Ectodermal cell (in vitro differentiated cells): Measurements from ENCODE around the gene FBF1. TPM values are rescaled to one million over a fixed set of nuclear protein-coding genes. Genes with fewer than 3 reads are reported as not detected.

Experiments used
- H3K27ac ChIP-seq: 2 replicates; pipeline ENCODE4 v1.7.0; 2013; ENCODE audit warnings: mild to moderate bottlenecking, low read depth, low read length; ENCODE audit not compliant: insufficient read depth, poor library complexity, severe bottlenecking
- H3K27me3 ChIP-seq: 2 replicates; pipeline ENCODE4 v1.7.0; 2013; ENCODE audit warnings: mild to moderate bottlenecking, low read length; ENCODE audit not compliant: insufficient read depth, control insufficient read depth, poor library complexity, severe bottlenecking
- H3K36me3 ChIP-seq: one replicate; pipeline ENCODE4 v1.7.0; 2013; ENCODE audit warnings: low read length; ENCODE audit not compliant: control insufficient read depth, insufficient read depth
- H3K4me1 ChIP-seq: one replicate; pipeline ENCODE4 v1.7.0; 2013; ENCODE audit warnings: low read length; ENCODE audit not compliant: control insufficient read depth, insufficient read depth
- H3K4me3 ChIP-seq: 2 replicates; pipeline ENCODE4 v1.7.0; 2013; ENCODE audit warnings: low read depth, low read length, control low read depth; ENCODE audit not compliant: insufficient read depth
- H3K9me3 ChIP-seq: 2 replicates; pipeline ENCODE4 v1.7.0; 2013; ENCODE audit warnings: mild to moderate bottlenecking, low read length, moderate library complexity; ENCODE audit not compliant: control insufficient read depth
- WGBS, 2 experiments: methylation state at CpG; one replicate each; pipeline ENCODE4 v1.1.7; 2013; ENCODE audit warnings: missing lambda C conversion rate in 2 of 2; 5-methylcytosine and 5-hydroxymethylcytosine counted together
- polyA plus RNA-seq, 4 experiments: library from polyadenylated mRNA; stranded (reverse); fragments of 50-300 nt; gene quantifications; one replicate each; pipeline ENCODE4 v1.2.3, GENCODE V29; 2013

FBF1 gene
- 19.1 TPM for polyA plus RNA-seq (2013, experiment 1 of 4)
- 17.9 TPM for polyA plus RNA-seq (2013, experiment 2 of 4)
- polyA plus RNA-seq (2013, experiment 3 of 4) = 12.4 TPM
- 18.7 TPM for polyA plus RNA-seq (2013, experiment 4 of 4)

GRCh38 chr17:75940727-75941441 is at the start of gene FBF1:
FBF1 (minus strand) TSS chr17:75941042; CDS start chr17:75938149, 2,893 bp downstream.
- Histone ChIP-seq H3K4me3 (peak within 1 kb of the TSS; percentile 90), H3K4me1 (no peaks in the 10 kb centered on the region), H3K27ac (peak within 1 kb of the TSS; percentile 33), H3K27me3 (no peaks in the 10 kb centered on the region), H3K9me3 (no peaks in the 10 kb centered on the region), H3K36me3 (no peaks in the 10 kb centered on the region)
- WGBS, 2 experiments = 0 to 1% methylated on average over 63 of the region's 63 CpGs

- H3K27me3 ChIP-seq = no peaks in the 10 kb centered on the region
- H3K9me3 ChIP-seq = no peaks in the 10 kb centered on the region
- WGBS, 2 experiments = 94 to 97% methylated on average over 4 of the region's 4 CpGs
- H3K36me3 ChIP-seq = no peaks in the 10 kb centered on the region
- no peak overlapping the region for H3K27ac ChIP-seq
- no peaks in the 10 kb centered on the region for H3K4me1 ChIP-seq
- H3K4me3 ChIP-seq = no peak overlapping the region
Measured at GRCh38 chr17:75987041-75987440, 46.2 kb upstream of the FBF1 start.

- Histone ChIP-seq H3K36me3 (no peaks in the 10 kb centered on the region), H3K4me1 (no peaks in the 10 kb centered on the region), H3K27ac (no peak overlapping the region), H3K4me3 (no peak overlapping the region), H3K9me3 (no peaks in the 10 kb centered on the region), H3K27me3 (no peaks in the 10 kb centered on the region)
- WGBS, 2 experiments = 90 to 100% methylated on average over 2 to 3 of the region's 4 CpGs
Measured at GRCh38 chr17:75985986-75986385, 45.1 kb upstream of the FBF1 start.

DNA sequence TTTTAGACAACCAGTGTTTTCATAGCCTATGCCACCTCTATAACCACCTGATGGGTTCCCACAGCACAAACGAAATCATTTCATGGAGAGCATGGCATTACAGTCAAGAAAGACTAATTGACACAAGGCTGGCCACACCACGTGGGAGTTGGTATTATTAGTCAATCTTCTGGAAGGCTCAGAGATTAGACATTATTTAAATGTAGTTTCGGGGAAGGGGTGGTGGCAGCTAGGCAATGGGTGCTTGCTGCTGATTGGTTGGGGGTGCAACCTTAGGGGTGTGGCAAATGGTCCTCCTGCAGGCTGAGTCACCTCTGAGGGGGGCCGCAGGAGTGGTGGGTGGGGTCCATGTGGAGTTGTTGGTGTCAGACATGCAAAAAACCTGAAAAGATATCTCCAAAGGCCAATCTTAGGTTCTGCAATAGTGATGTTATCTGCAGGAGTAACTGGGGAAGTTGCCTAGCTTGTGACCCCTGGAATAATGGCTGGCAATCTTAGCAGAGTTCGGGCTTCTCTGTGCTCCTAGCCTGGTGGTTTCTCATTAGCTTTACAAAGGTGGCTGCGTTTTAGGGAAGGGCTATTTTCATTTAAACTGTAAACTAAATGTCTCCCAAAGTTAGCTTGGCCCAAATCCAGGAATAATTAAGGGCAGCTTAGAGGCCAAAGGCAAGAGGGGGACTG is 42.8 kb upstream of the FBF1 start:
- WGBS, 2 experiments = 28 to 32% methylated on average over 6 of the region's 6 CpGs
- H3K9me3 ChIP-seq = no peaks in the 10 kb centered on the region
- H3K27ac ChIP-seq = no peak overlapping the region
- H3K36me3 ChIP-seq = no peaks in the 10 kb centered on the region
- H3K4me1 ChIP-seq = no peaks in the 10 kb centered on the region
- H3K27me3 ChIP-seq = no peaks in the 10 kb centered on the region
- no peak overlapping the region for H3K4me3 ChIP-seq

DNA sequence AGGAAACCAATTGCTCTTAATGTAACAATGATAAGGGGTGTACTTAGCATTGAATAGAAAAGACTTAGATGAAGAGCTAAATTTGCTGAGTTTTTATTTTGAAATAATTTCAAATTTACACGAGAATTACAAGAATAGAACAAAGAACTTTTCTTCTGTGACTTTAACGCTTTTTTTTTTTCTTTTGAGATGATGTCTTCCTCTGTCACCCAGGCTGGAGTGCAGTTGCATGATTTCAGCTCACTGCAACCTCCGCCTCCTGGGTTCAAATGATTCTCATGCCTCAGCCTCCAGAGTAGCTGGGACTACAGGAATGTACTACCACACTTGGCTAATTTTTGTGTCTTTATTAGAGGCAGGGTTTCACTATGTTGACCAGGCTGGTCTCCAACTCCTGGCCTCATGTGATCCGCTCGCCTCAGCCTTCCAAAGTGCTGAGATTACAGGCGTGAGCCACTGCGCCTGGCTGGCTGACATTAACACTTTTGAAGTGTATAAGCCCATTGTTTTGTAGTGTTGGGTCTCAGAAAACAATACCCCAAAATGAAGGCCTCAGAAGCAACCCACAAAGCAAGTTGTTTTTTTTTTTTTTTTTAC is 40.3 kb upstream of the FBF1 start:
- no peaks in the 10 kb centered on the region for H3K4me1 ChIP-seq
- no peaks in the 10 kb centered on the region for H3K9me3 ChIP-seq
- no peak overlapping the region for H3K27ac ChIP-seq
- H3K4me3 ChIP-seq = no peak overlapping the region
- H3K36me3 ChIP-seq = no peaks in the 10 kb centered on the region
- WGBS, 2 experiments = 88 to 96% methylated on average over 7 of the region's 7 CpGs
- H3K27me3 ChIP-seq = no peaks in the 10 kb centered on the region

DNA sequence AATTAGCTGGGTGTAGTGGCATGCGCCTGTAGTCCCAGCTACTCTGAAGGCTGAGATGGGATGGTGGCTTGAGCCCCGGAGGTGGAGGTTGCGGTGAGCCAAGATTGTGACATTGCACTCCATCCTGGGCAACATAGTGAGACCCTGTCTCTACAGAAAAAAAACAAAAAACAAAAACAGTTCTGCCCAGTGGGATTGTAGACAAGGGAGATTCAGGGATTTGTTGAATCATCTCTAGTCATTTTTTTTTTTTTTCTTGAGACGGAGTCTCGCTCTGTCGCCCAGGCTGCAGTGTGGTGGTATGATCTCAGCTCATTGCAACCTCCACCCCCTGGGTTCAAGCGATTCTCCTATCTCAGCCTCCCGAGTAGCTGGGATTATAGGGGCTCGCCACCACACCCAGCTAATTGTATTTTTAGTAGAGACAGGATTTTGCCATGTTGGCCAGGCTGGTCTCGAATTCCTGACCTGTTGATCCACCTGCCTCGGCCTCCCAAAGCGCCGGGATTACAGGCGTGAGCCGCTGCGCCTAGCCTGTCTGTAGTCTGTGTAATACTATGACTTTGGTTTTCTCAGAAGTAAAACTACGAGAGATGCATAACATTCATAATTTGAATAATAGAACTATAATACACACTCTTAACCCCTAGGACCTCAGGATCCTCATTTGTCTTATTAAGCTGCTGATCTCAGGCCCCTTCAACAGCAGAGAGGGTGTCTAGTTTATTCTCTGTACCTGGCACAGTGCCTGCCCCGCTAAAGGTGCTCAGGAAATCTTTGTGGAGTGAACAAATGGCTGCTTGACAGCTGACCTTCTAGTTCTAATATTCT is 39.6 kb upstream of the FBF1 start:
- H3K4me3 ChIP-seq = peak overlapping the region; percentile 96
- H3K4me1 ChIP-seq = no peaks in the 10 kb centered on the region
- H3K9me3 ChIP-seq = no peaks in the 10 kb centered on the region
- no peaks in the 10 kb centered on the region for H3K27me3 ChIP-seq
- H3K36me3 ChIP-seq = no peaks in the 10 kb centered on the region
- peak overlapping the region; percentile 98 for H3K27ac ChIP-seq
- 90 to 94% methylated on average over 17 to 18 of the region's 18 CpGs for WGBS, 2 experiments

DNA sequence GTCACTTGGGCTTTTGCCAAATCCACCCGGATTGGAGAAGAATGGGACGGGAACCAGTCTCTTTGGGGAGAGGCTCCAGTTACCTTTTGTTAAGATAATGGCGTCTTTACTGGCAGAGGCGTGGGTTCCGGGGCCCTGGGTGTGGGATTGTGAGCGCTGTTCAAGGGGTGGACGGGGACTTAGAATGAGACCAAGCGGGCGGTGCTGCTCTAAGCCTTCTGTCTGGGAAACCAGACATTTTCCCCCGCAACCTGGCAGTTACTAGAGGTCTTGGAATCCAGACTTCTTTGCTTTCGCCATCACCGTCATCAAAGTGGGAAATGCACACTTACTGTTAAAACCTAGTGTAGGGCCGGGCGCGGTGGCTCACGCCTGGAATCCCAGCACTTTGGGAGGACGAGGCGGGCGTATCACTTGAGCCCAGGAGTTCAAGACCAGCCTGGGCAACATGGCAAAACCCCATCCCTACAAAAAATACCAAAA is 38.9 kb upstream of the FBF1 start:
- H3K9me3 ChIP-seq = no peaks in the 10 kb centered on the region
- H3K4me3 ChIP-seq = peak overlapping the region; percentile 96
- no peaks in the 10 kb centered on the region for H3K36me3 ChIP-seq
- no peaks in the 10 kb centered on the region for H3K27me3 ChIP-seq
- WGBS, 2 experiments = 9 to 10% methylated on average over 19 of the region's 19 CpGs
- H3K4me1 ChIP-seq = no peaks in the 10 kb centered on the region
- peak overlapping the region; percentile 98 for H3K27ac ChIP-seq

GRCh38 chr17:75978938-75979704 is 38.3 kb upstream of the FBF1 start, which contains the start of the genes ACOX1 and TEN1:
ACOX1 (minus strand) TSS chr17:75979166; CDS start chr17:75979073, 93 bp downstream.
TEN1 (plus strand) TSS chr17:75979240; CDS start chr17:75986193, 6,953 bp downstream.
- WGBS, 2 experiments = 0% methylated on average over 72 of the region's 72 CpGs
- Histone ChIP-seq H3K4me3 (peak within 1 kb of the TSS; percentile 96), H3K27me3 (no peaks in the 10 kb centered on the region), H3K36me3 (no peaks in the 10 kb centered on the region), H3K9me3 (no peaks in the 10 kb centered on the region), H3K4me1 (no peaks in the 10 kb centered on the region), H3K27ac (peak within 1 kb of the TSS; percentile 98)

DNA sequence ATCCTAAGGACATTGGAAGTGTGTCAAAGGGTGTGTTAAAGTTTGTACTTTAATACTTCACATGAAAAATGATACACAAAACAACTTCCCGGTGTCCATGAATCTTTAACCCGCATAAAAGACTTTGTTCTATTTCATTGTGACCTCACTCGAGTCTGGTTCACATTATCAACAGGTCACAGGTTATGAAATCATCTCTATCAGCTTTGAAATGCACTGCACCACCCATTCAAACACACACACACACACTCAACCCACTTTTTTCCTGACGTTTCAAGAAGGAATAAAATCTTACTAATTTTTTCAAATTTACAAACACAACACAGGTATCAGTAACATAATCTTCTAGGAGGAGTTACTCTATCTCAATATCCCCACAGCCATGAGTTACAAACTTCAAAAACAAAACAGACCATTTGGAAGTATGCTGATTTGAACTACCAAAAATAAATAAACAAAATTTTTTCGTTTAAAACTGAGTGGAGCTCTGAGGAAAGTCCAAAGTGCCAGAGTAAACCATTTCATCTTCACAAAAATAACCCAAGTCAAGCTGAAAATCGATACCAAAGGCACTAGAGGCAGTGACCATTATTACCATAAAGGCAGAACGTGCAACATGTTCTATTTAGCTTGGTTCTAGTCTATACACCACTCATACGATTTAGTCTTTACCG is 35.5 kb upstream of the FBF1 start:
- Histone ChIP-seq H3K4me3 (no peak overlapping the region), H3K36me3 (no peaks in the 10 kb centered on the region), H3K4me1 (no peaks in the 10 kb centered on the region), H3K27ac (no peak overlapping the region), H3K27me3 (no peaks in the 10 kb centered on the region), H3K9me3 (no peaks in the 10 kb centered on the region)
- 91 to 94% methylated on average over 9 of the region's 9 CpGs for WGBS, 2 experiments
